Mucosa of rectum (tissue), 2 donors: ENCODE results near the gene MCRIP2.
A peak's percentile ranks its signal among the peaks of the same experiment; 100 is the strongest.

Experiments used
- H3K27ac ChIP-seq, 2 donors: one replicate each; pipeline ENCODE4 v1.7.0; 2013; ENCODE audit warnings: inconsistent platforms in 2 of 2, low read depth in 2 of 2, low read length in 2 of 2
- H3K27me3 ChIP-seq, 2 donors: one replicate each; pipeline ENCODE4 v1.7.0; 2013; ENCODE audit warnings: low read length in 2 of 2; ENCODE audit not compliant: control insufficient read depth in 2 of 2, insufficient read depth in 2 of 2
- H3K36me3 ChIP-seq, 2 donors: one replicate each; pipeline ENCODE4 v1.7.0; 2013; ENCODE audit warnings: low read length in 2 of 2; ENCODE audit not compliant: control insufficient read depth in 2 of 2, insufficient read depth in 2 of 2
- H3K4me1 ChIP-seq, 2 donors: one replicate each; pipeline ENCODE4 v1.7.0; 2013; ENCODE audit warnings: low read length in 2 of 2, mild to moderate bottlenecking in 1 of 2; ENCODE audit not compliant: control insufficient read depth in 2 of 2, insufficient read depth in 2 of 2
- H3K4me3 ChIP-seq, 2 donors: one replicate each; pipeline ENCODE4 v1.7.0; 2013; ENCODE audit warnings: low read length in 2 of 2
- H3K9ac ChIP-seq, 2 donors: one replicate each; pipeline ENCODE4 v1.7.0; 2013; ENCODE audit warnings: low read length in 2 of 2, low read depth in 1 of 2, mild to moderate bottlenecking in 1 of 2
- H3K9me3 ChIP-seq, 2 donors: one replicate each; pipeline ENCODE4 v1.7.0; 2013; ENCODE audit warnings: low read length in 2 of 2; ENCODE audit not compliant: control insufficient read depth in 2 of 2
- donor health status: healthy.
- donor health status: Normal muscosa, but diverticular disease.

MCRIP2 gene

GRCh38 chr16:660132-660458 lies 18.5 kb downstream of the MCRIP2 start:
- no peaks in the 10 kb centered on the region for H3K27me3 ChIP-seq
- H3K27ac ChIP-seq: peak overlapping the region; percentile 52 to 68
- peak overlapping the region in 1 of 2 donors; percentile 50 for H3K4me3 ChIP-seq
- peak overlapping the region in 1 of 2 donors; percentile 19 for H3K9ac ChIP-seq
- H3K4me1 ChIP-seq: peaks cover 9% of the 10 kb centered on the region in 2 donors
- H3K9me3 ChIP-seq: no peaks in the 10 kb centered on the region
- peaks cover 1 to 2% of the 10 kb centered on the region in 2 donors for H3K36me3 ChIP-seq

DNA sequence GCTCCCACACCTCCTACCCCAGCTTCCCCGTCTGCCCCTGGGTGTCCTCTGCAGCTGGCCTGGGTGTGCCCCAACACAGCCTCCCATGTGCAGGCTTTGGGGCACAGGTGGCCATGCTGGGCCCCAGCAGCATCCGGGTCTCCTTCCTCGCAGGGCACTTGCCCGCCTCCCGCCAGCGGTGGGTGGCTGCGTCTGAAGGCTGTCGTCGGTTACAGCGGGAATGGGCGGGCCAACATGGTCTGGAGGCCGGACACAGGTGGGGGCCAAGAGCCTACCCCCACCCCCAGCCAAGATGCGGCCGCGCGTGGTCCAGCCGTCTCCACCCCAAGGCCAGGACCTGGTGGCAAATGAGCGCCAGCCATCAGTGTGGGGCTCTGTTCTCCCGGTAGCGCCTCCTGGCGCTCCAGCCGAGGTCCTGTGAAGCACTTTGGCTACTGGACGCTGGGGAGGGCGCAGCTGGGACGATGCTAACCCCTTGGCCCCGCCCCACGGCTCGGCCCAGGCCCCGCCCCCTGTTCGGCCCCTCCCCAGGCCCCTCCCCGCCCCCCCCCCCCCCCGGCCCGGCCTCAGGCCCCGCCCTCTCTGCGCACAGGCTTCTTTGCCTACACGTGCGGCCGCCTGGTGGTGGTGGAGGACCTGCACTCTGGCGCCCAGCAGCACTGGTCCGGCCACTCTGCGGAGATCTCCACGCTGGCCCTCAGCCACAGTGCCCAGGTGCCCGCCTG lies 19.0 kb downstream of the MCRIP2 start:
- H3K36me3 ChIP-seq: peaks cover 1 to 2% of the 10 kb centered on the region in 2 donors
- peak overlapping the region; percentile 41 to 50 for H3K4me3 ChIP-seq
- no peaks in the 10 kb centered on the region for H3K27me3 ChIP-seq
- peak overlapping the region in 1 of 2 donors; percentile 19 for H3K9ac ChIP-seq
- peaks cover 9% of the 10 kb centered on the region in 2 donors for H3K4me1 ChIP-seq
- H3K27ac ChIP-seq: peak overlapping the region; percentile 52 to 68
- H3K9me3 ChIP-seq: no peaks in the 10 kb centered on the region

GRCh38 chr16:661184-661821 lies 19.7 kb downstream of the MCRIP2 start:
- peak overlapping the region in 1 of 2 donors; percentile 52 for H3K27ac ChIP-seq
- H3K36me3 ChIP-seq: peaks cover 1 to 2% of the 10 kb centered on the region in 2 donors
- H3K4me1 ChIP-seq: peaks cover 9% of the 10 kb centered on the region in 2 donors
- no peaks in the 10 kb centered on the region for H3K9me3 ChIP-seq
- H3K27me3 ChIP-seq: no peaks in the 10 kb centered on the region
- peak overlapping the region in 1 of 2 donors; percentile 8 for H3K9ac ChIP-seq
- peak overlapping the region in 1 of 2 donors; percentile 39 for H3K4me3 ChIP-seq

DNA sequence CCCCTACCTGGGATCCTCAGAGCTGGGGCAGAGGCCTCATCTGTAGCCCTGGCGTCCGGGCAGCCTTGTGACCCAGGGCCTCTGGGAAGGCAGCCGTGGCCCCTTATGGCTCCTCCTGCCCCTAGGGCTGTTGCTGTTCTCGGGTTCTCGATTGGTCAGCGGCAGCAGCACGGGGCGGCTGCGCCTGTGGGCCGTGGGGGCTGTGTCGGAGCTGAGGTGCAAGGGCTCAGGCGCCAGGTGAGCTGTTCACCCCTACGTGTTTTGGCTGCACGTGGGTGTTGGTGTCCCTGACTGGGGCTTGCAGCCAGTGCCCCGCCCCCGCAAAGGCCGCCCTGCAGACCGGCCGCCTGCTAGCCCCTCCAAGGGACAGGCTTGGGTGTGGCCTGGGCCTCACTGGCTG lies 20.5 kb downstream of the MCRIP2 start:
- Histone ChIP-seq H3K4me3 (no peak overlapping the region), H3K9me3 (no peaks in the 10 kb centered on the region), H3K36me3 (peaks cover 1 to 2% of the 10 kb centered on the region in 2 donors), H3K9ac (no peak overlapping the region), H3K27ac (no peak overlapping the region), H3K4me1 (peaks cover 9% of the 10 kb centered on the region in 2 donors), H3K27me3 (no peaks in the 10 kb centered on the region)

GRCh38 chr16:662597-662996 lies 21.0 kb downstream of the MCRIP2 start:
- Histone ChIP-seq H3K9me3 (no peaks in the 10 kb centered on the region), H3K4me3 (no peak overlapping the region), H3K4me1 (peaks cover 12 to 13% of the 10 kb centered on the region in 2 donors), H3K27me3 (no peaks in the 10 kb centered on the region), H3K9ac (no peak overlapping the region), H3K27ac (no peak overlapping the region), H3K36me3 (peaks cover 1 to 2% of the 10 kb centered on the region in 2 donors)

GRCh38 chr16:666572-666971 lies 24.9 kb downstream of the MCRIP2 start:
- H3K4me3 ChIP-seq: no peak overlapping the region
- H3K9ac ChIP-seq: no peak overlapping the region
- no peak overlapping the region for H3K27ac ChIP-seq
- peaks cover 16 to 21% of the 10 kb centered on the region in 2 donors for H3K36me3 ChIP-seq
- no peaks in the 10 kb centered on the region for H3K27me3 ChIP-seq
- H3K9me3 ChIP-seq: no peaks in the 10 kb centered on the region
- H3K4me1 ChIP-seq: peaks cover 12 to 15% of the 10 kb centered on the region in 2 donors

DNA sequence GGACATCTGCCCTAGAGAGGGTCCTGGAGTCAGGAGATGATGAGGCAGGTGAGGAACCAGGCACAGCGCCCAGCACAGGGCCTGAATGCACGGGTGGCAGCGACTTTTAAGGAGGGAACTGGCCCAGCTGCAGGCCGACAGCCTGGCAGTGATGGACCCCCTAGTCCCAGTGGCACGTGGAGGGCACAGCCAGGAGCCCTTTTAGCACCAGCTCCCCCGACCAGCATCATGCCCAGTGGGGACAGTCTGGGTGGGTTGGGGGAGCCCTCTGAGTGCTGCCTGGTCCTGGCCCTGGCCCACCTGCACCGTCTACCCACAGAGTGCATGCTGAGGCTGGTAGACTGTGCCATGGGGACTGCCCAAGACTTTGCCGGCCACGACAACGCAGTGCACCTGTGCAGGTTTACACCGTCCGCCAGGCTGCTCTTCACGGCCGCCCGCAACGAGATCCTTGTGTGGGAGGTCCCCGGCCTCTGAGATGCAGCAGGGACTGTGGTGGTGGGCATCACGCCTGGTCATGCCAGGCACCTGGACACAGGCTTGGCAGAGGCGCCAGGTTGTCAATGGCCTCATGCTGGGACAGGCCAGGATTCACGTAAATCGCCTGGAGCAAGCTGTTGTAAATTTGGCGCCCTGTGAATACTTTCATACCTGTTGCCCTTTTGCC lies 25.6 kb downstream of the MCRIP2 start:
- H3K4me1 ChIP-seq: peaks cover 12 to 13% of the 10 kb centered on the region in 2 donors
- peaks cover 20 to 25% of the 10 kb centered on the region in 2 donors for H3K36me3 ChIP-seq
- no peaks in the 10 kb centered on the region for H3K27me3 ChIP-seq
- peak overlapping the region; percentile 78 to 80 for H3K27ac ChIP-seq
- no peaks in the 10 kb centered on the region for H3K9me3 ChIP-seq
- peak overlapping the region in 1 of 2 donors; percentile 57 for H3K4me3 ChIP-seq
- peak overlapping the region; percentile 65 to 87 for H3K9ac ChIP-seq

GRCh38 chr16:667780-668518 lies 26.3 kb downstream of the MCRIP2 start, which contains the start of gene RHOT2:
RHOT2 (plus strand) TSS chr16:668132; CDS start chr16:668200, 68 bp downstream.
- Histone ChIP-seq H3K36me3 (peaks cover 25 to 32% of the 10 kb centered on the region in 2 donors), H3K27me3 (no peaks in the 10 kb centered on the region), H3K4me1 (peaks cover 12 to 13% of the 10 kb centered on the region in 2 donors), H3K9ac (peak within 1 kb of the TSS; percentile 77 to 87), H3K9me3 (no peaks in the 10 kb centered on the region), H3K4me3 (peak within 1 kb of the TSS; percentile 73 to 81), H3K27ac (peak within 1 kb of the TSS; percentile 78 to 80)

DNA sequence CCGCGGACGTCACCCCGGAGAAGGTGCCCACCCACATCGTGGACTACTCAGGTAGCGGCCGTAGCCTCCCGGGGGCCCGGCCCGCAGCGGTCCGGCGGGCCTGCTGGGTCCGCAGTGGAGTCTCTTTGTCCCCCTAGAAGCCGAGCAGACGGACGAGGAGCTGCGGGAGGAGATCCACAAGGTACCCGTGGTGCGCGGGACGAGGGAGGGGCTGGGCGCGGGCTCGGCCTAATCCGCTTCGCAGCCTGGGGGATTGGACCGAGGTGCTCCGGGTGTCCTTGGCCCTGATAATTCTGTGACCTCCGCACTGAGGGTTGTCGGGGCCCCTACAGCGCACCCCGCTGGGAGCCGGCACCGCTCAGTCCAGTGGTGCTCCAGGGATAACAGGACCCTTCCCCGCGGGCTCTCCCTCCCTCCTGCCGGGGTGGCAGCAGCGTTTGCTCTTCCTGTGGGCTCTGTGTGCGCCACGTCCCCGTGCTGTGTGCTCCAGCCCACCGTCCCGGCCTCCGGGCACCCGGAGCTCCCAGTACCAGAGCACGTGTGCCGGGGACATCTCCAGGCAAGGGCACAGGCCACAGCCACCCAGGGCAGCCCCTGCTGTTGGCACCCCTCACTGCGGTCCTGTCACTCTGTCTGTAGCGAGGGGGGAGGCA lies 27.0 kb downstream of the MCRIP2 start:
- H3K4me3 ChIP-seq: peak overlapping the region; percentile 73 to 81
- H3K9ac ChIP-seq: peak overlapping the region; percentile 77 to 87
- peak overlapping the region; percentile 78 to 80 for H3K27ac ChIP-seq
- H3K36me3 ChIP-seq: peaks cover 30 to 37% of the 10 kb centered on the region in 2 donors
- peaks cover 12 to 13% of the 10 kb centered on the region in 2 donors for H3K4me1 ChIP-seq
- H3K27me3 ChIP-seq: no peaks in the 10 kb centered on the region
- no peaks in the 10 kb centered on the region for H3K9me3 ChIP-seq
